Measurements from ENCODE around the gene COPZ2.
"Not testable (repeated sequence)": the region's sequence is repeated elsewhere in the genome, so short reads cannot be mapped to it uniquely, and the experiment has no call there.

COPZ2 gene

GRCh38 chr17:48004983-48005382 is 32.6 kb downstream of the COPZ2 start:
- DNase-seq (ENCODE audit: low read depth in 2 of 2) = no peak

- no peak for DNase-seq (ENCODE audit: low read depth in 2 of 2)
These were observed 34.0 kb downstream of the COPZ2 start for GRCh38 chr17:48003417-48004151.

- no peak for DNase-seq (ENCODE audit: low read depth in 2 of 2)
These were observed 34.6 kb downstream of the COPZ2 start for GRCh38 chr17:48002916-48003416.

GRCh38 chr17:48002266-48002915 is 35.2 kb downstream of the COPZ2 start:
- peak in 1 of 2 experiments; percentile 41 for DNase-seq (ENCODE audit: low read depth in 2 of 2)

GRCh38 chr17:48001657-48002056 is 35.9 kb downstream of the COPZ2 start:
- DNase-seq (ENCODE audit: low read depth in 2 of 2) = not testable (repeated sequence)

- no peak for DNase-seq (ENCODE audit: low read depth in 2 of 2)
These were observed 36.4 kb downstream of the COPZ2 start for GRCh38 chr17:48001197-48001596.

GRCh38 chr17:47999582-47999981 is 38.0 kb downstream of the COPZ2 start:
- no peak for DNase-seq (ENCODE audit: low read depth in 2 of 2)

- no peak for DNase-seq (ENCODE audit: low read depth in 2 of 2)
These were observed 39.6 kb downstream of the COPZ2 start for GRCh38 chr17:47998044-47998443.

- no peak for DNase-seq (ENCODE audit: low read depth in 2 of 2)
These were observed 40.0 kb downstream of the COPZ2 start for GRCh38 chr17:47997586-47997985.

- no peak for DNase-seq (ENCODE audit: low read depth in 2 of 2)
These were observed 41.4 kb downstream of the COPZ2 start for GRCh38 chr17:47996201-47996600.

GRCh38 chr17:47995241-47995935 is 42.2 kb downstream of the COPZ2 start:
- no peak for DNase-seq (ENCODE audit: low read depth in 2 of 2)

- DNase-seq (ENCODE audit: low read depth in 2 of 2) = no peak
These were observed 42.9 kb downstream of the COPZ2 start for GRCh38 chr17:47994724-47995123.

- DNase-seq (ENCODE audit: low read depth in 2 of 2) = no peak
These were observed 43.6 kb downstream of the COPZ2 start for GRCh38 chr17:47993964-47994363.

- DNase-seq (ENCODE audit: low read depth in 2 of 2) = no peak
These were observed 44.5 kb downstream of the COPZ2 start for GRCh38 chr17:47993031-47993564.

GRCh38 chr17:47992216-47992615 is 45.4 kb downstream of the COPZ2 start:
- DNase-seq (ENCODE audit: low read depth in 2 of 2) = no peak

- DNase-seq (ENCODE audit: low read depth in 2 of 2) = no peak
These were observed 46.5 kb downstream of the COPZ2 start for GRCh38 chr17:47990962-47991731.

- DNase-seq (ENCODE audit: low read depth in 2 of 2) = no peak
These were observed 47.9 kb downstream of the COPZ2 start for GRCh38 chr17:47989700-47990099.

- DNase-seq (ENCODE audit: low read depth in 2 of 2) = no peak
These were observed 48.4 kb downstream of the COPZ2 start for GRCh38 chr17:47989159-47989558.

- DNase-seq (ENCODE audit: low read depth in 2 of 2) = not testable (repeated sequence)
These were observed 49.2 kb downstream of the COPZ2 start for GRCh38 chr17:47988445-47988844.

- DNase-seq (ENCODE audit: low read depth in 2 of 2) = no peak
These were observed 50.3 kb downstream of the COPZ2 start for GRCh38 chr17:47987240-47987835.

GRCh38 chr17:47986520-47986919 is 51.1 kb downstream of the COPZ2 start:
- DNase-seq (ENCODE audit: low read depth in 2 of 2) = no peak
